HG03066 (cell line): ENCODE data around the gene ASPRV1.

Experiments used
- ATAC-seq: cut with Tn5 transposase; IDR thresholded peaks from one replicate; pipeline ENCODE4 v1.9.1; 2021; ENCODE audit warnings: low read depth; ENCODE audit not compliant: unreplicated experiment

The ASPRV1 gene

DNA sequence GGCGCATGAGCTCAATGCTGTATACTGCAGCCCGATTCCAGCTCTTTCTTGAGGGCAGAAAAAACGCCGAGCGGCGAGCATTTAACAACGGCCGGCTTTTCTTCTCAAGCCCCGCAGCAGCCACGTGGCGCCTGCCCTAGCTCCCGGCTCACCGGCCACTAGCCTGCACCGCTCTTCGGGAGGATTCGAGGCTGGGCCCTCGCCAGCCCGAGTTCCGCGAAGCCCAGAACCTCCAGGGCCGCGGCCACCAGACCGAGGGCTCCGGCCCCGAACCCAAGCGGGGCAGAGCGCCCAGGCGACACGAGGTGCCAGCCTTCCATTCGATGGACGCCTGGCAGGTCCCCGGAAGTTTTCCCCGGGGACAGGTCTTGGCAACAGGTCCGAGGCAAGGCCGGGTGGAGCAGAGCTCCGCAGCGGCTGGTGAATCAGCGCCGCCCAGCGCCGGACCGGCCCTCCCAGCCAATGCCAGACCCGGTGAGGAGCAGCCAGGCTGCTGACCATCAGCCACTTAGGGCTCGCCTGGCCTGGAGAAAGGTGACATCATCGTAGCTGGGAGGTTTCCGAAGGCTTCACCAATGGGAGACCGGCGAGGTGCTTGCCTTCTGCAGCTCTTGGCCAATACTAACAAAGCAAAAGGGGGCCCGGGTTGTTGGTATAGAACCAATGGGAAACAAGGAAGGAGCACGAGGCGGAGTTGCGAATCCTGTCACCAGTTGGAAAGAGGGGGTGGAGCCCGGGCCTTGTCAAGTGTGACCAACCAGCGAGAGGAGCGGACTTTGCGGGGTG lies 47.1 kb downstream of the ASPRV1 start:
- ATAC-seq = peak; percentile 88

GRCh38 chr2:69911985-69912563 lies 49.4 kb downstream of the ASPRV1 start:
- ATAC-seq = no peak
